ENCODE data around the gene NLGN1. TPM values are rescaled to one million over a fixed set of nuclear protein-coding genes. Genes with fewer than 3 reads are reported as not detected.

NLGN1 gene
- total RNA-seq, 1 experiment from 2014 or later, result 0.85 TPM

GRCh38 chr3:174020156-174020555 lies 622.6 kb downstream of the NLGN1 start:
- ChIA-PET CTCF (no interaction called here), POLR2A (no interaction called here)
- Histone ChIP-seq H3K4me3 (ENCODE audit: low read depth in 2 of 2, low read length in 2 of 2) (no peak overlapping the region), H3K27ac (ENCODE audit: low read length) (no peak overlapping the region), H3K4me1 (ENCODE audit: control insufficient read depth, insufficient read depth, low read length) (no peaks in the 10 kb centered on the region), H3K27me3 (ENCODE audit: control insufficient read depth, insufficient read depth, low read length) (no peaks in the 10 kb centered on the region), H3K36me3 (ENCODE audit: control insufficient read depth, insufficient read depth, low read length) (no peaks in the 10 kb centered on the region), H3K9me3 (ENCODE audit: control insufficient read depth, insufficient read depth, low read depth, low read length) (no peaks in the 10 kb centered on the region)
- intact Hi-C loops (cut with micrococcal nuclease; ENCODE audit: unreplicated experiment), result no loop called here
- DNase-seq (ENCODE audit: low read depth, low spot score) (no peak), ATAC-seq (no peak)
- TF ChIP-seq REST (IDR thresholded peaks at IDR 0.05; ENCODE audit: insufficient read depth in 1 of 2, low read depth in 2 of 2, low read length in 1 of 2) (no peak), TCF7L2 (IDR thresholded peaks at IDR 0.05; ENCODE audit: low read depth, low read length) (no peak), CTCF (IDR thresholded peaks at IDR 0.05) (no peak), POLR2AphosphoS5 (IDR thresholded peaks at IDR 0.05; ENCODE audit: low read depth, low read length) (no peak), SIN3A (IDR thresholded peaks at IDR 0.05; ENCODE audit: borderline replicate concordance, insufficient read depth, low read depth, low read length) (no peak)
- in situ Hi-C loops (cut with HindIII; ENCODE audit: low pct_unique_long_range_greater_than_20kb, low sequenced_read_pairs), result no loop called here
- no TSS peak for BruUV-seq (replicated peaks)

- CTCF ChIA-PET, result no interaction called here
These were observed 625.9 kb downstream of the NLGN1 start for GRCh38 chr3:174023421-174023820.

More at GRCh38 chr3:174023421-174023820, 625.9 kb downstream of the NLGN1 start:
- no peak for ATAC-seq
- in situ Hi-C loops (cut with HindIII; ENCODE audit: low pct_unique_long_range_greater_than_20kb, low sequenced_read_pairs) (no loop called here), intact Hi-C loops (cut with micrococcal nuclease; ENCODE audit: unreplicated experiment) (no loop called here)
- H3K9me3 ChIP-seq (ENCODE audit: control insufficient read depth, insufficient read depth, low read depth, low read length), result no peaks in the 10 kb centered on the region
- TF ChIP-seq SIN3A (IDR thresholded peaks at IDR 0.05; ENCODE audit: borderline replicate concordance, insufficient read depth, low read depth, low read length), result no peak
- no peak for TF ChIP-seq REST (IDR thresholded peaks at IDR 0.05; ENCODE audit: insufficient read depth in 1 of 2, low read depth in 2 of 2, low read length in 1 of 2)
- TF ChIP-seq POLR2AphosphoS5 (IDR thresholded peaks at IDR 0.05; ENCODE audit: low read depth, low read length), result no peak
- TF ChIP-seq CTCF (IDR thresholded peaks at IDR 0.05), result no peak
- no peak for DNase-seq (ENCODE audit: low read depth, low spot score)
- no peaks in the 10 kb centered on the region for H3K4me1 ChIP-seq (ENCODE audit: control insufficient read depth, insufficient read depth, low read length)
- H3K27ac ChIP-seq (ENCODE audit: low read length), result no peak overlapping the region
- H3K27me3 ChIP-seq (ENCODE audit: control insufficient read depth, insufficient read depth, low read length), result no peaks in the 10 kb centered on the region
- POLR2A ChIA-PET, result no interaction called here
- no peaks in the 10 kb centered on the region for H3K36me3 ChIP-seq (ENCODE audit: control insufficient read depth, insufficient read depth, low read length)
- BruUV-seq (replicated peaks), result no TSS peak
- H3K4me3 ChIP-seq (ENCODE audit: low read depth in 2 of 2, low read length in 2 of 2), result no peak overlapping the region

Data from Panc1 (cell line).